ENCODE data around the gene KBTBD6. TPM values are rescaled to one million over a fixed set of nuclear protein-coding genes. Genes with fewer than 3 reads are reported as not detected.

The KBTBD6 gene
- total and polyA plus RNA-seq, 2 of the 13 experiments (the other 11 are each of a cell fraction or from before 2014, with no cell fraction given), result 4.4 to 12.0 TPM

GRCh38 chr13:41132512-41133152 lies at the start of gene KBTBD6 (continued):
- TF ChIP-seq MBD4 (IDR thresholded peaks at IDR 0.05; ENCODE audit: borderline replicate concordance, low read length), result no peak
- no peak for TF ChIP-seq ZKSCAN1 (IDR thresholded peaks at IDR 0.05; ENCODE audit: low read length)
- peak; percentile 46; the same call in 1 of the 2 replicates for TF ChIP-seq DR1 (CRISPR knock-in tag; IDR thresholded peaks at IDR 0.05)
- TF ChIP-seq ARNT2 (CRISPR knock-in tag; IDR thresholded peaks at IDR 0.05; ENCODE audit: low read depth), result peak; percentile 64; the same call in 1 of the 2 replicates
- no peak for TF ChIP-seq ZBTB44 (CRISPR knock-in tag; IDR thresholded peaks at IDR 0.05)
- no peak for TF ChIP-seq DMTF1 (CRISPR knock-in tag; IDR thresholded peaks at IDR 0.05)
- TF ChIP-seq NR3C1 (CRISPR knock-in tag; IDR thresholded peaks at IDR 0.05), result no peak
- no peak for TF ChIP-seq EEA1 (CRISPR knock-in tag; IDR thresholded peaks at IDR 0.05; ENCODE audit: borderline replicate concordance)
- TF ChIP-seq ZBTB37 (CRISPR knock-in tag; IDR thresholded peaks at IDR 0.05), result no peak
- peak; percentile 72; the same call in 1 of the 2 replicates for TF ChIP-seq NFATC3 (CRISPR knock-in tag; IDR thresholded peaks at IDR 0.05)
- TF ChIP-seq ZNF749 (CRISPR knock-in tag; IDR thresholded peaks at IDR 0.05; ENCODE audit: borderline replicate concordance), result no peak
- TF ChIP-seq MIER3 (CRISPR knock-in tag; IDR thresholded peaks at IDR 0.05; ENCODE audit: borderline replicate concordance), result peak; percentile 96
- TF ChIP-seq STAG1 (CRISPR knock-in tag; IDR thresholded peaks at IDR 0.05), result peak; percentile 24; the same call in 1 of the 2 replicates
- TF ChIP-seq BRF2 (CRISPR knock-in tag; IDR thresholded peaks at IDR 0.05), result no peak
- peak; percentile 84 for TF ChIP-seq ZGPAT (CRISPR knock-in tag; IDR thresholded peaks at IDR 0.05)
- TF ChIP-seq ARID3A (IDR thresholded peaks at IDR 0.05; ENCODE audit: low read depth, low read length), result no peak
- no peak for TF ChIP-seq ZNF724P (CRISPR knock-in tag; IDR thresholded peaks at IDR 0.05; ENCODE audit: borderline replicate concordance)

Measured in HepG2 (cell line).